Natural killer cell treated with Interleukin-12 subunit alpha and Interleukin-12 subunit beta and Interleukin-15 and Interleukin-18, amount 100 ng/mL, for 72 hours (primary cell): ENCODE data around the gene MSRB3. TPM values are rescaled to one million over a fixed set of nuclear protein-coding genes. Genes with fewer than 3 reads are reported as not detected.
"Not testable (repeated sequence)": the region's sequence is repeated elsewhere in the genome, so short reads cannot be mapped to it uniquely, and the experiment has no call there.

Source experiments
- ATAC-seq, 2 donors: fragments of 150-1000 bp; cut with Tn5 transposase in 1 of 2; sonication (Bioruptor Pico), chemical (Tn5 transposase) in 1 of 2; 2 replicates each; pipeline ENCODE4 v1.10.0; 2021
- DNase-seq: peaks from one replicate; pipeline ENCODE4 v3.0.0; 2022; ENCODE audit warnings: low spot score
- H3K27ac Mint-ChIP-seq, 2 donors: 1 replicate in 1 of 2; 2 replicates in 1 of 2; pipeline ENCODE4 v1.8.0; 2022; ENCODE audit warnings: mixed read lengths in 2 of 2, mild to moderate bottlenecking in 1 of 2, moderate library complexity in 1 of 2
- H3K27me3 Mint-ChIP-seq, 2 donors: 1 replicate in 1 of 2; 2 replicates in 1 of 2; pipeline ENCODE4 v1.8.0; 2022; ENCODE audit warnings: mixed read lengths in 2 of 2
- H3K36me3 Mint-ChIP-seq: one replicate; pipeline ENCODE4 v1.8.0; 2022; ENCODE audit warnings: mixed read lengths
- H3K4me1 Mint-ChIP-seq, 2 donors: 1 replicate in 1 of 2; 2 replicates in 1 of 2; pipeline ENCODE4 v1.8.0; 2022; ENCODE audit warnings: low read depth in 2 of 2, mixed read lengths in 2 of 2, mild to moderate bottlenecking in 1 of 2
- H3K4me3 Mint-ChIP-seq: one replicate; pipeline ENCODE4 v1.8.0; 2022; ENCODE audit warnings: mixed read lengths
- H3K9me3 Mint-ChIP-seq: 2 replicates; pipeline ENCODE4 v1.8.0; 2022; ENCODE audit warnings: mixed read lengths
- total RNA-seq, 2 donors: library from RNA; stranded (reverse); gene quantifications; one replicate each; pipeline ENCODE4 v1.2.3, GENCODE V29; 2022

The MSRB3 gene
- total RNA-seq, 2 donors from 2014 or later = 0.11 to 1.2 TPM

DNA sequence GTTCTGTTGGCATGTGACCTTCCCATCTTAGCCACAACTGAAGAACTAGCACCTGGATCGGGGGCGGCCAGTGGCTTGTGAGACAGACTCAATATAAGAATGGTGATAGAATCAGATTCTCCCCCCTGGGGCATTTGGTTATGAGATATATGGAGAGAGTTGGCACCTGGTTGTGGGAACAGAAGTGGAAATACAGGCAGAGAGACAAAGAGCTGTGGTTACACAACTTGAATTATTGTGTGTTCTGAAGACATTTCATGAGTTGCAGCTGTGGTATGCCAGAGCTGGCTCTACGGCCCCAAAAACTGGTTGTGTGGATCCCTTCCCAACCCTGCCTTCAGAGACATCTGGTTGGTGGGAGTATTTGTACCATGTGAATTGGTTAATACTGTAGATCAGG, 2.9 kb upstream of the MSRB3 start:
- no peak for DNase-seq
- Mint-ChIP-seq H3K4me3 (no peak overlapping the region), H3K27ac (no peak overlapping the region), H3K27me3 (peaks cover 27 to 50% of the 10 kb centered on the region in 2 donors), H3K4me1 (peaks cover 3 to 7% of the 10 kb centered on the region in 2 donors), H3K9me3 (no peaks in the 10 kb centered on the region), H3K36me3 (no peaks in the 10 kb centered on the region)
- ATAC-seq = no peak

DNA sequence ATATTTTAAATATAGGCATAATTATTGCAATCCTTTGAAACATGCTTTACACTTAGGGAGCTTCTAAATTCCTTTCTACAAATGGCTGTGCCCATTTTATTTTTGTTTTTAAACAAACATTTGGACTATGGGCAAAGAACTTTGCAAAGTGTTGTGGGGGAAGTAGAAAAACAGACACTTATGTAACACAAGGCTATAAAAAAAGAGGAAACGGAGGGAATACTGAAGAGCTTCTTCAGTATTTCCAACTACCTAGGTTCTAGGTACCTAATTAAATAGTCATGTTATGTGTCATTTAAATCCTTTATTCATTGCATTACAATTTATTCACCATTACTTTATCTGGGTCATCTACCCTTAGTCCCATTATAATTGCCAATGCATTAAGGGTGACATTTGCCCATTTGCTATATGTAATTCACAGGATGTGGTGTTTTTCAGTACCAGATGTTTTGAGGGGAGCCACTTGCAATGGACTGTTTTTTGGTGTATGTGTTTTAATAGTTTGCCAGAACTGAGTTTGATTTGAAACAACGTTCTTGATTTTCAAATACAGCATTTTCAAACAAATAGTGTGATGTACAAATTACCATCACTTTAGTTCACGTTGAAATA, 1.5 kb upstream of the MSRB3 start:
- Mint-ChIP-seq H3K4me3 (no peak overlapping the region), H3K27me3 (peaks cover 31 to 57% of the 10 kb centered on the region in 2 donors), H3K4me1 (peaks cover 3 to 7% of the 10 kb centered on the region in 2 donors), H3K9me3 (no peaks in the 10 kb centered on the region), H3K36me3 (no peaks in the 10 kb centered on the region), H3K27ac (no peak overlapping the region)
- DNase-seq (no peak), ATAC-seq (no peak)

DNA sequence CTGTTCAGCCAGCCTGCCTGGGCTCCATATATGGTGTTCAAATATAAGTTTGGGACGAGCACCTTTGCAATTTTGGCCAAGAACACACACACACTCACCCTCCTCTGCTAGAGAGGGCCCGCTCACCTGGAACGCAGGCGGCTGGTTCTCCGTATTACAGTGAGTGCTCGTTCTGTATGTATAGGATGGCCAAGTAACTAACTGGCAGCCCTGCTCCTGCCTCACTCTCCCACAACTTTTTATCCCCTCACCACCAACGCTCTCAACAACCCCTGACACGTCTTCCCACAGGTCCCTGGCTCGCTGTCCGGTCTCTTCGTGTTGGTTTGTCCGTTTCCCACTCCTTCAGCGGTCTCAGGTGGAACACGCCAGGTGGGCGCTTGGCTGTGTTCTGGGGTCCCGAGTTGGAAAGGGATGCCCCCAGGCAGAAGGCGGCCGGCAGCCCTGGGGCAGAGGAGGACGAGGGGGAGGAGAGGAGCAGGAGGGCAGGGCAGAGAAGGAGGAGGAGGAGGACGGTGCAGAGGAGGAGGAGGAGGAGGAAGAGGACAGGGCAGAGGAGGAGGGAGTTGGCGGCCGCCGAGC, 398 bp upstream of the MSRB3 start:
- Mint-ChIP-seq H3K4me1 (peaks cover 3 to 7% of the 10 kb centered on the region in 2 donors), H3K36me3 (no peaks in the 10 kb centered on the region), H3K9me3 (no peaks in the 10 kb centered on the region), H3K27me3 (peaks cover 35 to 60% of the 10 kb centered on the region in 2 donors), H3K27ac (no peak overlapping the region), H3K4me3 (peak overlapping the region; percentile 64)
- ATAC-seq (peak in 1 of 2 donors; percentile 58), DNase-seq (no peak)

DNA sequence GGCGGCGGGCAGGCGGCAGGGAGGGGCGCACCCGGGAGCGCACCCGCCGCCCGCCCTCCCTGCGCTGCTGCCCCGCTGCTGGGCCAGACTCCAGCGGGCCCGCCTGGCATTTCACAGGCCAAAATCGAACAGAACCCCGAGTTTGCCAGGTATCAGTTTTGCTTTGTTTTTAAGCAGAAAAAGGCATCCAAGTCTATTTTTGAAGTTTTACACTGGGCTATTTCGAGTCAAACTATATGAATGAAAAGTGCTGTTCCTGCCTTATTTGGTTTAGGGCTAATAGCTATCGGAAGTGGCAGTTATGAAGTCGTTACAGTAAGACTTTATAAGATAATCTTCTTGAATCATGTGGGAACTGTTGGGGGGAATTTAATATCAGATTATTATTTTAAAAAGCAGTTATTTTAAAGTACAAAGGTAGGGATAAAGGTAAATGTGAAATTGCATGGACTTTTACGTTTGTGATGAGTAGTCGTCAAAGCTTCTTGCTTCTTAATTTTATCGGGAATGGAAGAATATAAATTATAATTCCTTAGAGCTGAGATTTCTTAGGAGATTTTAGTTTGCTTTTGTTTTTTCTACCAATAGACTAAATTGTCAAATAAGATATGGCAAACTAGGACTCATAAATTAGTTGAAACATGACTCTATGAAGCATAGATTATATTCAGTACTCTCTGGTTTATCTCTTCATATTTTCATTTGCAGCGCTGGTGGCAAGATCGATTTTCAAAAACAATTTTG, 1.1 kb downstream of the MSRB3 start:
- peak overlapping the region; percentile 59 for H3K4me3 Mint-ChIP-seq
- peaks cover 3 to 7% of the 10 kb centered on the region in 2 donors for H3K4me1 Mint-ChIP-seq
- DNase-seq (no peak), ATAC-seq (no peak)
- H3K27me3 Mint-ChIP-seq = peaks cover 32 to 51% of the 10 kb centered on the region in 2 donors
- no peak overlapping the region for H3K27ac Mint-ChIP-seq
- H3K9me3 Mint-ChIP-seq = no peaks in the 10 kb centered on the region
- no peaks in the 10 kb centered on the region for H3K36me3 Mint-ChIP-seq

DNA sequence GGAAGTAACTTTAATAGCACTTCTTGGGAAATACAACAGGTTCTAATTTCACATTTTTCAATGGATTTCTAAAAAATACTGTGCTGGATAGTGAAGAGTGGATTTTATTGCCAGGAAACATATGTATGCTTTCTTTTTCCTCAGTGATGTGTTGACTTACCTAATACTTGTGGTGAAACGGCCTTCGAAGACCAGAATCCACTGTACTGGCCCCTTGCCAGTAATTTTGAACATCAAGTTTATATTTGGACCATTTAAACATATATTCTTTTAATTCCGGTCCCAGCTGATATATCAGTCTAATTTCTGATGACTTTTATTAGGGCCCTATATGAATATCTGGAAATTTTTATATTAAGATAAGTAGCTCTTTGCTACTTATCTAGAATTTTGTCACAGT, 1.8 kb downstream of the MSRB3 start:
- H3K36me3 Mint-ChIP-seq = no peaks in the 10 kb centered on the region
- H3K27ac Mint-ChIP-seq = no peak overlapping the region
- DNase-seq (no peak), ATAC-seq (no peak)
- peaks cover 3 to 7% of the 10 kb centered on the region in 2 donors for H3K4me1 Mint-ChIP-seq
- no peak overlapping the region for H3K4me3 Mint-ChIP-seq
- no peaks in the 10 kb centered on the region for H3K9me3 Mint-ChIP-seq
- H3K27me3 Mint-ChIP-seq = peaks cover 32 to 43% of the 10 kb centered on the region in 2 donors

DNA sequence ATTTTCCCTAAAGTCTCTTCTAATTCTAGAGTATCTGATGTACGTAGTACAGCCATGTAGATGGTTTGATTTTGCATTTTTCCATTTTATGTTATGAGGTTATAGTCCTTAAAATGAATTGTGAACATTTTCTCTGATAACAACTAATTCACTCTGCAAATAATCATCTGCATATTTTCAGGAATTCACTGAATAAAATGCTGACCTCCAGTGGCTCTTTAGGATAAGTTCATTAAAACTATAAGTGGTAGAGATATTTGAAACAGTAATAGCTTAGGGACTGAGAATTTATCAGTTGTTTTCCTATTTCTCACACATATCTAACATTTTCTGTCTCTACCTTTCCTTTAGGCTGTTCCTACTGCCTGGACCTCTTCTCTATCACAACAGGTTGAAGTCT, 4.4 kb downstream of the MSRB3 start:
- no peak for ATAC-seq
- H3K36me3 Mint-ChIP-seq = no peaks in the 10 kb centered on the region
- no peak for DNase-seq
- no peaks in the 10 kb centered on the region for H3K9me3 Mint-ChIP-seq
- H3K27me3 Mint-ChIP-seq = peaks cover 27 to 36% of the 10 kb centered on the region in 2 donors
- H3K4me3 Mint-ChIP-seq = no peak overlapping the region
- no peak overlapping the region for H3K27ac Mint-ChIP-seq
- peaks cover 3 to 7% of the 10 kb centered on the region in 2 donors for H3K4me1 Mint-ChIP-seq

DNA sequence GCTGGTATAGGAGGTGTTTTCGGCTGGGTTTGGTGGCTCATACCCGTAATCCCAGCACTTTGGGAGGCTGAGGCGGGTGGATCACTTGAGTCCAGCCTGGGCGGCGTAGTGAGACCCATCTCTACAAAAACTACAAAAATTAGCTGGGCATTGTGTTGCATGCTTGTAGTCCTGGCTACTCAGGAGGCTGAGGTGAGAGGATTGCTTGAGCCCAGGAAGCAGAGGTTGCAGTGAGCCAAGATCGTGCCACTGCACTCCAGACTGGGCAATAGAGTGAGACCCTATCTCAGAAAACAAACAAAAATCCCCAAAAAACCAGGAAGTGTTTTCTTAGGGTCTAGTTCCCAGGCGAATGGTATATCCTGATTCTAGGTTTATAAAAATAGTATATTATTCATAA, 7.0 kb downstream of the MSRB3 start:
- not testable (repeated sequence) for DNase-seq, H3K4me1 Mint-ChIP-seq, H3K27ac Mint-ChIP-seq, H3K36me3 Mint-ChIP-seq, H3K9me3 Mint-ChIP-seq, ATAC-seq, H3K4me3 Mint-ChIP-seq
- H3K27me3 Mint-ChIP-seq = peaks cover 17 to 25% of the 10 kb centered on the region in 2 donors

DNA sequence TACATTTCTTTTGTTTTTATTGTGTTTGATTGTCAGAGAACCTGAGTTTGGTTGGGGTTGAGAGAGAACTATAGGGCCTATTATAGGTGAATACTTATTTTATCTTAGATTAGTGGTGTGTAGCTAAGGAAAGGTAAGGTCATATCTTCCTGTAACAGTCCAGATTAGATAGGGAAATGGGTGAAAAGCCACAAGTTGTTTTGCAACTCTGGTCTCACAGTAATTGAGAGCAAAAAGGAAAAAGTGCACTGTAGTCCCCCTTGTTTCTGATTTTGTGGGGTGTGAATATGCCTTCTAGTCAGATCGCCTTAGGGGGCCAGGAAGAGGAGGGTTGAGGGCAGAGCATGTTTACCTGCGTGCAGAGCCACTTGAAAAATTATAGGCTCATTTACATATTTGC, 8.9 kb downstream of the MSRB3 start:
- H3K27ac Mint-ChIP-seq = no peak overlapping the region
- DNase-seq (no peak), ATAC-seq (no peak)
- H3K9me3 Mint-ChIP-seq = no peaks in the 10 kb centered on the region
- no peaks in the 10 kb centered on the region for H3K36me3 Mint-ChIP-seq
- H3K4me3 Mint-ChIP-seq = no peak overlapping the region
- H3K27me3 Mint-ChIP-seq = peaks cover 11 to 19% of the 10 kb centered on the region in 2 donors
- no peaks in the 10 kb centered on the region for H3K4me1 Mint-ChIP-seq

DNA sequence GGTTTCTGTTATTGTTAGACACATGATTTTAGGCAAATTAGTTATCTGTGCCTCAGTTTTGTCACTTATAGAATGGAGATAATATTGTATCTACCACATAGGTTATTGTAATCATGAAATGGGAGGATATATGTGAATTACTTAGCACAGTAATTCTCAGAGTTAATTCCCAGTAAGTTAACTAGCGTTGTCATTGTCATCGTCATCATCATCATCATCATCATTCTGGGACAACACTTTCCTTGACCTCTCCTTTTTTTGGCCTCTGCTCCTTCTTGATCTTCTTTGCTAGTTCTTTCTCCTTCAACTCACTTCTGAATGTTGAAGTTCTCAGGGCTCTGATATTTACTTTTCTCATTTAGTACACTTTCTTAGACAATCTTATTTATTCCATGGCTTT, 13.8 kb downstream of the MSRB3 start:
- no peak overlapping the region for H3K4me3 Mint-ChIP-seq
- H3K27ac Mint-ChIP-seq = no peak overlapping the region
- H3K36me3 Mint-ChIP-seq = no peaks in the 10 kb centered on the region
- peaks cover 12 to 25% of the 10 kb centered on the region in 2 donors for H3K27me3 Mint-ChIP-seq
- H3K9me3 Mint-ChIP-seq = no peaks in the 10 kb centered on the region
- DNase-seq = no peak
- no peak for ATAC-seq
- peaks cover 0 to 7% of the 10 kb centered on the region in 2 donors for H3K4me1 Mint-ChIP-seq

DNA sequence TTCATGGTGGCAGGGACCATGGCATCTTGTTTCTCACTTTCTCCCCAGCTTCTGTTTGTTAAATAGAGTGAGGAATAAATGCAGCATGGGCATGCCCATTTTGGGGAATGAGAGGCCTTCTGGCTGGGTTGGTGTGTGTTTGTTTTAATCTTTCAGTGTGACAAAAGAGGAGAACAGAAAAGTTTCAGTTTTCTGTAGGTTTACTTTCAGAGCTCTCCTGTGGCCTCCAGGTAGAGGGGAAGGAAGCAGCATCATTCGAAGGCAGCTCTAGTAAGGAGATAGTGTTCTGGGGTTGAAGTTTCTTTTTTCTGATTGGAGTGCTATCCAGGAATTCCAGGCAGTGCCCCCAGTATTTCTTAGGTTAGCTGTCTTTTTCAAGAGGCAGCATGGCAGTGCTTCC, 15.3 kb downstream of the MSRB3 start:
- Mint-ChIP-seq H3K4me1 (peaks cover 0 to 7% of the 10 kb centered on the region in 2 donors), H3K36me3 (no peaks in the 10 kb centered on the region), H3K27me3 (peaks cover 11 to 27% of the 10 kb centered on the region in 2 donors), H3K9me3 (no peaks in the 10 kb centered on the region), H3K27ac (no peak overlapping the region), H3K4me3 (no peak overlapping the region)
- ATAC-seq = no peak
- no peak for DNase-seq

DNA sequence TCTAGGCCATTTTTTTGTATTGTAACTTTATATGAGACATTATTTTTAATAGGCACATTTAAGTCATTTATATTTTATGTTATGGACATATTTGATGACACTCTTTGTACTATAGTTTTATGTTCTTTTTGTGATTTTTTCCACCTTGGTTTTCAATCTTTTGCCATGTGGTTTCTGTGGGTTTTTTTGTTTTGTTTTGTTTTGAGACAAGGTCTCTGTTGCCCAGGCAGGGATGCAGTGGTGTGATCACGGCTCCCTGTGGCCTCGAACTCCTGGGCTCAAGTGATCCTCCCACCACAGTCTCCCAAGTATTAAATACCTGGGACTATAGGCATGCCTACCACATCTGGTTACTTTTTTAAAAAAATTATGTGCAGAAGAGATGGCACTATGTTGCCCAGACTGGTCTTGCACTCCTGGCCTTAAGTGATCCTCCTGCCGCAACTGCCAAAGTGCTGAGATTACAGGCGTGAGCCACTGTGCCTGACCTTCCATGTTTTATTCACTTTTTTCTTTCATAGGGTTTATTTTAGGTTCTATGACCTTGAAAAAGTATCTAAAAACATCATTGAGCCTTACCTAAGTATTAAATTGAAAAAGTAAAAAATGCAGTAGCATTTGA, 16.3 kb downstream of the MSRB3 start:
- H3K4me1 Mint-ChIP-seq = peaks cover 0 to 7% of the 10 kb centered on the region in 2 donors
- peaks cover 14 to 27% of the 10 kb centered on the region in 2 donors for H3K27me3 Mint-ChIP-seq
- H3K36me3 Mint-ChIP-seq = no peaks in the 10 kb centered on the region
- ATAC-seq = no peak
- H3K9me3 Mint-ChIP-seq = no peaks in the 10 kb centered on the region
- DNase-seq = no peak
- H3K4me3 Mint-ChIP-seq = no peak overlapping the region
- H3K27ac Mint-ChIP-seq = no peak overlapping the region

DNA sequence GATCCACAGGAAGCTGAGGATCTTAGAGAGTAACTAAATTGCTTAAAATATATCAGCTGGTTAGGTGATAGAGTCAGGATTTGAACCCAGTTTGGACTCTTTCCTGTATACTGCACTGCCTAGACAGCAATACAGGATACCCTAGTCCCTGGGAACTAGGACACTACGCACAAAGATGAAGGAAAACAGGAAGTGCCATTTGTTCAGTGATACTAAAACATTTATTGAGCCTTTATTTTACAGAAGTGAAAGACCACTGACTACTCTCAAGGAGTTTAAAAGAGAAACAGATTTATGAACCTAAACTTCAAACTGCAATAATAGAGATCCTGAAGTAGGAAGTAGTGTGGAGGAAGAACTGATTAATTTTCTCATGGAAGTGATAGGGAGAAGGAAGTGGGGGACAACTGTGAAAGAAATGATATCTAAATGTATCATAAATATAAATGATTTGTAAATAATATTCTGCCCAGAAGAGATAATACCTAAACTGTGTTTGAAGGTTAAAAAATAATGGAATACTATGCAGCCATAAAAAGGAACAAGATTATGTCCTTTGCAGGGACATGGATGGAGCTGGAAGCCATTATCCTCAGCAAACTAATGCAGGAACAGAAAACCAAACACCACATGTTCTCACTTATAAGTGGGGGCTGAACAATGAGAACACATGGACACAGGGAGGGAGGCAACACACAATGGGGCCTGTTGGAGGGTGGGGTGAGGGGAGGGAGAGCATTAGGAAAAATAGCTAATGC, 18.2 kb downstream of the MSRB3 start:
- Mint-ChIP-seq H3K27me3 (peaks cover 14 to 20% of the 10 kb centered on the region in 2 donors), H3K4me3 (no peak overlapping the region), H3K9me3 (no peaks in the 10 kb centered on the region), H3K36me3 (no peaks in the 10 kb centered on the region), H3K27ac (no peak overlapping the region), H3K4me1 (peaks cover 0 to 7% of the 10 kb centered on the region in 2 donors)
- DNase-seq (no peak), ATAC-seq (no peak)

DNA sequence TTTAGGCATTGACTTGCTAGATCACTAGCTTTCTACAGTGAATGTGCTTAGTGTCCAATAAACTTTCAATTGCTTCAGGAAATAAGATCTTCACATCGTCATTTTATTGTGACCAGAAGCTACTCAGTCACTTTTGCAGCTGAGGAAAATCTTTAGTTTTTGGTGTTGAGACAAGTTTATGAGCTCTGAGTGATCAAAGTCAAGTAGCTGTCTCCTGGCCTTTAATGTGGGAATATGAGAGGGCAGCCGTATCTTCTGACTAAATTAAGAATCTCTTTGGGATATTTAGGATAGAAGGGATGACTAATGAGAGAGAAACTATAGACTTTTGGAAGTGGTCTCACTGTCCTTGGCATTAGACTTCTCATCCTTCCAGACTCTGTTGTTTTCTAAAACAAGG, 21.6 kb downstream of the MSRB3 start:
- Mint-ChIP-seq H3K27ac (no peak overlapping the region), H3K36me3 (no peaks in the 10 kb centered on the region), H3K27me3 (peaks cover 26 to 41% of the 10 kb centered on the region in 2 donors), H3K4me3 (no peak overlapping the region), H3K4me1 (peaks cover 0 to under 1% of the 10 kb centered on the region in 2 donors), H3K9me3 (no peaks in the 10 kb centered on the region)
- no peak for DNase-seq
- no peak for ATAC-seq
